ENCODE data around the gene COLEC11.

The COLEC11 gene

DNA sequence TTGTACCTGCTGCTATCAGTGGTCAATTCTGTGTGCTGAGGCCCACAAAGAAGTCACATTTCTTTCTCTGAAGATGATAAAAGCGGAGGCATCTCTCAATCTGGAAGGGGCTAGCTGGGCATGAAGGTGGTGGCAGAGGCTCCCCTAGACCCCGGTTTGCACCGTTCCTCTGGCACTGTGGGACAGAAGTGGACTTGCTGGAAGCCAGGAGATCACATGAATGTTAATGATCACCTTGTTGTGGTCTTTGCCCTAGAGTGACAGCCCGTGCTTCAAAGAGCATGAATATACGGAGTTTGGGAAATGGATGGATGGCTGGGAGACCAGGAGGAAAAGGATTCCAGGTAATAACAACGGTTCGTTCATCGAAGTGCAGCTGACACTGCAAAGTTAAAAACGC lies 83.3 kb downstream of the COLEC11 start:
- DNase-seq = no peak

GRCh38 chr2:3679180-3679579 lies 84.3 kb downstream of the COLEC11 start:
- DNase-seq = no peak

DNA sequence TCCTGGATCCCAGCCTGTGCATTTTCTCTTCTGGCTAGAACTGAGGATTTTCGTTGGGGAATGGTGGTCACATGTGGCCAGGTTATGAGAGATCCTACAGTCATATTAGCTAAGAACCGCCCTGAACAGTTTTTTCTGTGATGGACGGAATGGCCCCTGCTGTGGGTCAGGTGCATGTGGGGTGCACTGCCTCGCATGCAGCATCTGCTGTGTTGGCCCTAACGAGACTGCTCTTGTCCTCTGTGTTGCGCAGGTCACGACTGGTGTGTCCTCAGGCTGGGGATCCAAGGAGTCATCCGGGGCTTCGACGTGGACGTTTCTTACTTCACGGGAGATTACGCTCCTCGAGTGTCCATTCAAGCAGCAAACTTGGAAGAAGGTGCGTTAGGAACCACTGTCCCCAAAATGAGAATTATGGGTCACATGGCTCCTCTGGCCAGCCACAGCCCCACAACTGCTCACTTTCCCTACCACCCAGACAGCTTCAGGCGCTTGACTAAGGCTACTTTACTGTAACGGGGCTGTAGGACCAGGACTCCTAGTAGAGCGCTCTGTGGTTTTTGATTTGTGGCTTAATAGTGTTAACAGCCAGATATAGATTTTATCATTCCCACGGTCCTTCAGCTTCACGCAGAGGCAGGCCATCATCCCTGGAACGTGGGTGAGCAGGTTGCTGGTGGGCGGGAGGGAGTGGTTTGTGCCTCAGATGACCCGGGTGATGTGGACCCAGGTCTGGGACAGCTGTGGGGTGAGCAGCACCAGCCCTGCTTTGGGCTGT lies 84.9 kb downstream of the COLEC11 start:
- no peak for DNase-seq

DNA sequence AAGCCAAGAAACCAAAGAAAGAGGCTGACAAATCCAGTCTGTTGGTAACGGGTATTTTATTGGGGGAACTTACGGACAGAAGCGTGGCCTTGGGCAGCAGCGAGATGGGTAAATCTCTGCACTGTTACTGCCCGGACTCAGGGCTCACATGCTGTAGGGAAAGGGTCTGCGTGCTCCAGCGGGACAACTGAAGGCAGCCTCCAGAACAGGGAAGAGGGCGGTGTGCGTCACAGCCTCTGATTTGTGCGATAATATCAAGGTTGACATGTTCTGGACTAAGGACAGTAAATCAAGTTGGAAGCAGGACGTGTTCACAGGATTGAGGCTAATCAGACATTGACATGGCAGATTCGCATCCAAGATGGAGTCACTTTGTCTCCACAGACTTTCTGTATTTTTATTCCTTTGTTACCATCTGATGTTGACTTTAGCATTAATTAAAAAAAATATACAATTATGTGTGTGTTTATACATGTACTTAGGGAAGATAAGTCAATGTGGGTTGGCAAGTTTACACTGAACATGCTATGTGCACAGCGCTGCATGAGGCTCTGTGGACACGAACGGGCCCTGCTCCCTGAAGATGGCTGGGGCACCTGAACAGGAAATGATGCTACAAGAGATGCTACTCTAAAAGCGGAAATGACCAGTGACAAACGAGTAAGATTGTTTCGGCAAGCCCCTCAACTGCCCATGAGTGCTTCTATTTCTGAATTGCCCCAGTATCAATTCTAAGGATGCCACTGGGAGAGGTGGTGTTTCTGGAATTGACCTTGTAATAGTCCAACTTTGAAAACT lies 85.8 kb downstream of the COLEC11 start:
- DNase-seq = no peak

GRCh38 chr2:3681625-3682024 lies 86.7 kb downstream of the COLEC11 start:
- DNase-seq = no peak

DNA sequence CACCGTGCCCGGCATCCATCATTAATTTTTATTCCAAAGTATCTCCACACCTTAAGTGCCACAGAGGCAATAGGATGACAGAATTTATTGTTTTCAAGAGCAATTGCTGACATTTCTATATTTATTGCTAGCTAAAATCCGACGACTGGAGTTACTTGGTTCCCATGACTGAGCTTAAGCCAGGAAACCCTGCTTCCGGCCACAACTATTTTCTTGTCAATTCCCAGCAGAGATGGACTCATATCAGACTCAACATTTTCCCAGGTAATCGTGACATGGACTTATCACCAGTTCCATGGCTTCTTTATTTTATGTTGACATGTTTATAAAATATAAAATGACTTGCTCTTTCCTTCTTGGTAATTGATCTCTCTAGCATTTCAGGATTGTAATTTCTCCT lies 87.9 kb downstream of the COLEC11 start:
- DNase-seq = no peak

- no peak for DNase-seq
These were observed 89.0 kb downstream of the COLEC11 start for GRCh38 chr2:3683748-3684454.

DNA sequence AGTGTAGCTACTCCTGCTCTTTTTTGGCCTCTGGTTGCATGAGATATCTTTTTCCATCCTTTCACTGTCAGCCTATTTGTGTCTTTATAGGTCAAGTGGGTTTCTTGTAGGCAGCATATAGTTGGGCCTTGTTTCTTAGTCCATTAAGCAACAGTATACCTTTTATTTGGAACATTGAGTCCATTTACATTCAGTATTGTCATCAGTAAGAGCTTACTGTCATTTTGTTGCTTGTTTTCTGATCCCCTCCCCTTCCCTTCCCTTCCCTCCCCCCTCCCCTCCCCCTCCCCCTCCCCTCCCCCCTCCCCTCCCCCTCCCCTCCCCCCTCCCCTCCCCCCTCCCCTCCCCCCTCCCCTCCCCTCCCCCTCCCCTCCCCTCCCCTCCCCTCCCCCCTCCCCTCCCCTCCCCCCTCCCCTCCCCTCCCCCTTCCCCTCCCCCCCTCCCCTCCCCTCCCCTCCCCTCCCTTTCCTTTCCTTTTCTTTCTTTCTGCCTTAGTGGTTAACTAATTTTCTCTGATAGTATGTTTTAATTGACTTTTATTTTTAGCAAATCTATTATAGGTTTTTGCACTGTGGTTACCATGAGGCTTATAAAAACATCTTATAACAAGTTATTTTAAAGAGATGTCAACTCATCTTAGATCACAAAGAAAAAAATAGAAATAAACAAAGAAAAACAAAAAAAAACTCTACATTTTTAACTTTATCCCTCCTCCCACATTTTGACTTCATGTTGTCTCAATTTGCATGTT lies 95.3 kb downstream of the COLEC11 start:
- no peak for DNase-seq

DNA sequence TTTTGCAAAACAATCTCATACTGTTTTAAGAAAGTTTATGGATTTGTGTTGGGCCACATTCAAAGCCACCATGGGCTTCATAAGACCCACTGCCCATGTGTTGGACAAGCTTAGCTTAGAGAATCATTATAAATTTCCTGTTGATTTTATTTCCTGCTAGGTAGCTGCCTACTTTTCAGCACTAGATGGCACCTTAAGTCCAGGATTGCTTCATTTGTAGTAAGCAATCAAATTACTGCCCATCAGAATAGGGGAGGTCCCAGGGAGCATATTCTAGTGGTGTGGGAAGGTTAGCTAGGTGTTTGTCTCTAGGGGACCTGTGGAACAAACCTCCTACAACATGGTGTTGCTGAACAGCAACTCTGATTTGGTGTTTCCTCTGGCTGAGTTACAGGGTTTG lies 97.5 kb downstream of the COLEC11 start:
- DNase-seq = no peak
